A673 (cell line): ENCODE data around the gene RAB33B.

Source experiments
- EZH2 ChIP-seq: fragments of 200-600 bp; sonication (generic); IDR thresholded peaks from 2 replicates; pipeline ENCODE4 v1.6.1; 2017; ENCODE audit warnings: borderline replicate concordance, low read depth, mild to moderate bottlenecking, mixed read lengths, antibody characterized with exemption, low read length; ENCODE audit not compliant: poor library complexity, severe bottlenecking
- TF ChIP-seq, protein P1 (sequence below): fragments of 300-800, 200-600 bp; sonication (generic); conservative IDR thresholded peaks from 2 replicates; pipeline ENCODE4 v1.5.1; 2017; ENCODE audit warnings: low read depth, mild to moderate bottlenecking, antibody characterized with exemption, low read length, moderate library complexity, mixed read lengths

DNA sequence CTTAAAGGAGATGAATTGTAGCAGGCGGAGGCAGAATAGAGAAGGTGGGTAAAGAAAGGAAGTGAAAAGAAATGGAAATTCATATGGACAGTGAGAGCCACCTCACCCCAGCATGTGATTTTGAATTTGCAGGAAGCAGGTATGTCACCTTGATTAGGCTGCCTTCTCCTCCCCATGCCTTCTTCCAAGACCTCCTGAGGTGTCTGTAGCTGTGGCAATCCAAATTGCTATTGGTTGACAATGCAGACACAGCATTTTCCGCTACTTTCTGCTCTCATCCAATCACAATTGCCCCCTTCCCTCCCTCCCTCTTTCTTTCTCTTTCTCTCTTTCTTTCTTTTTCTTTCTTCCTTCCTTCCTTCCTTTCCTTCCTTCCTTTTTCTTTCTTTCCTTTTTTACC lies 38.5 kb downstream of the RAB33B start:
- TF ChIP-seq, protein P1, sequence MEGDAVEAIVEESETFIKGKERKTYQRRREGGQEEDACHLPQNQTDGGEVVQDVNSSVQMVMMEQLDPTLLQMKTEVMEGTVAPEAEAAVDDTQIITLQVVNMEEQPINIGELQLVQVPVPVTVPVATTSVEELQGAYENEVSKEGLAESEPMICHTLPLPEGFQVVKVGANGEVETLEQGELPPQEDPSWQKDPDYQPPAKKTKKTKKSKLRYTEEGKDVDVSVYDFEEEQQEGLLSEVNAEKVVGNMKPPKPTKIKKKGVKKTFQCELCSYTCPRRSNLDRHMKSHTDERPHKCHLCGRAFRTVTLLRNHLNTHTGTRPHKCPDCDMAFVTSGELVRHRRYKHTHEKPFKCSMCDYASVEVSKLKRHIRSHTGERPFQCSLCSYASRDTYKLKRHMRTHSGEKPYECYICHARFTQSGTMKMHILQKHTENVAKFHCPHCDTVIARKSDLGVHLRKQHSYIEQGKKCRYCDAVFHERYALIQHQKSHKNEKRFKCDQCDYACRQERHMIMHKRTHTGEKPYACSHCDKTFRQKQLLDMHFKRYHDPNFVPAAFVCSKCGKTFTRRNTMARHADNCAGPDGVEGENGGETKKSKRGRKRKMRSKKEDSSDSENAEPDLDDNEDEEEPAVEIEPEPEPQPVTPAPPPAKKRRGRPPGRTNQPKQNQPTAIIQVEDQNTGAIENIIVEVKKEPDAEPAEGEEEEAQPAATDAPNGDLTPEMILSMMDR: no peak
- TF ChIP-seq EZH2: no peak
